A673 (cell line): ENCODE data around the gene ADSL.

ENCODE experiments used
- CTCF ChIP-seq: fragments of 300-800, 200-600 bp; sonication (generic); conservative IDR thresholded peaks from 2 replicates; pipeline ENCODE4 v1.5.1; 2017; ENCODE audit warnings: low read depth, mild to moderate bottlenecking, antibody characterized with exemption, low read length, moderate library complexity, mixed read lengths
- EZH2 ChIP-seq: fragments of 200-600 bp; sonication (generic); IDR thresholded peaks from 2 replicates; pipeline ENCODE4 v1.6.1; 2017; ENCODE audit warnings: borderline replicate concordance, low read depth, mild to moderate bottlenecking, mixed read lengths, antibody characterized with exemption, low read length; ENCODE audit not compliant: poor library complexity, severe bottlenecking

DNA sequence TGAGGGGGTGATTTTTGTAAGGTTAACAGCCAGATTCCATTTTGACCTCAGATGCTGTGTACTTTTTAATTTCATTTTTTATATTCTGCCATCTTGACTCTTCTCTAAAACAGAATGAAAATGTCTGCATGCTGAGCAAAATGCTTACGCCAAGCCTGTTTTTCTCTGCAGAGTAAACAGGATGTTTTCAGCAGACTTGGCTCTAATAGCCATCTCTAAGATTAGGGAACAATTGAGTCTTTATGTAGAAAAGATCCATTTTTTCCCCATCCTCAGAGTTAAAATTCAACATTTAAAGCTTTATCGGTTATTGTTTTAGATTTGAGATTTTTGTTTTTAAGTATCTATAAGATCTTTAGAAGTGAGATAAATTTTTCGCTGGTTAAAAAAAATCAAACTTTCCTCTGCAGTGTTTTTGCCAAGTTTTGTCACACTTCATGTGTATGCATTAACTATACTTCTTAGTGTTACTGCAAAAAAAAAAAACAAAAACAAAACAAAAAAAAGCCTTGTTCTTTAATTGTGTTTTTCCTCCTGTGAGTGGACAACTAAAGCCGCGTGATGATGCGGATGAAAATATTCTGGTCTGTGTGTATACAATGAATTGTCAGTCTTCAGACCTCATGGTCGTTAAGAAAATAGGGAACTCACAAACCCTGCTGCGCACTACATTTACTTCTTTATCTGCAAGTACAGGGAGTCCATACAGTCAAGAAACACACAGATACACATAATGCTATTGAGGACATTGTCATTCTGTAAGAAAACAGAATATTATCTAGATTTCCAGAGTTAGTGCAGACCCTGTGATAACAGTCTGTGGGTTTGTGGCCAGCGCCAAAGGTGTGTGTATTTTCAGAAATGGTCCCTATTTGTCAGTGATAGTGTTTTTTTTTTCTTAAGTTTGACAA, 17.5 kb upstream of the ADSL start:
- TF ChIP-seq EZH2: no peak
- no peak for TF ChIP-seq CTCF
